Activated naive CD4-positive, alpha-beta T cell treated with anti-CD3 and anti-CD28 coated beads, Interleukin-2, amount 50 U/mL, for 16 hours (primary cell): ENCODE data around the gene PAM16.

Experiments
- DNase-seq: peaks from one replicate; pipeline ENCODE4 v3.0.0-alpha.2; 2020

The PAM16 gene

DNA sequence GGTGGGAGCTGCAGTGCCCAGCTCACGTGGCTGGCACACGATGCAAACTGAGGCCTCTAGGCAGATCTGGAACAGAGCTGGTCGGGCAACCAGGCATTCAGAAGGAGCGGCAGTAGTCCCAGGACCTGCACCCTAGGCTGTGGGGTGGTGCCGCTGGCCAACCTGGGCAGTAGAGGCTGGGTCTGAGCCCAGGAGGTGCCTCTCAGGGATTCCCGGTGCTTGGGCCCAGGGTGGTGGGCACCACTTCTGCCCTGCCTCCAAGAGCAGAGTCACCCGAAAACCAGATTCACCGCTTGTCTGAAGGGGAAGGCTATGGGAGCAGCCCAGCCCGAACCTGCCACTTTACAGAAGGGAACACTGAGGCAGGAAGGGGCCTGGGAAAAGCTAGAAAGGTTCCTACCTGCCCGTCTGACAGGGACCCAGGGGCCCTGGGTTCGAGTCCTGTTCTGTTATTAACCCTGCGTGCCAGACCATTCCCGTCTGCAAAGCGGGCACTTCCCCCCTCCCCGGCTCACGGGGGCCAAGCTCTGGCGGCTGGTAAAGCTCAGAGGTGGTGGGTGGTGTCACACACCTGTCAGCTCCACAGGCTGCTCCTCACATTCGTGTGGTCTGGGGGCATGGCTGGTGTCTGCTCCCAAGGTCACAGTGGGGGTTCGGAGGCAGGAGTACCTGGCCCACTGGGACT is 18.4 kb downstream of the PAM16 start:
- no peak for DNase-seq

DNA sequence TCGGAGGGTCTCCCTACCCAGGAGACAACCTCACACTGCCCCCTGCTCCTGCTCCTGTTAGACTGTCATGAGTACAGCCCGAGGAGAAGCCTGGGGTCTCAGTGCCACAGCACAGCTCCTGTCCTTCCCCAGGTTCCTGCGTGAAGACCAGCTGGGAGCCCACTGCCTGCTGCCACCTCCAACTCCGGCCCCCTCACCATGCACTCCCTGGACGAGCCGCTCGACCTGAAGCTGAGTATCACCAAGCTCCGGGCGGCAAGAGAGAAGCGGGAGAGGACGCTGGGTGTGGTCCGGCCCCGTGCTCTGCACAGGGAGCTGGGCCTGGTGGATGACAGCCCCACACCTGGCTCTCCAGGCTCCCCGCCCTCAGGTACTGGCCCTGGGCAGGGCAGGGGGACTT is 19.0 kb downstream of the PAM16 start:
- DNase-seq, result no peak

DNA sequence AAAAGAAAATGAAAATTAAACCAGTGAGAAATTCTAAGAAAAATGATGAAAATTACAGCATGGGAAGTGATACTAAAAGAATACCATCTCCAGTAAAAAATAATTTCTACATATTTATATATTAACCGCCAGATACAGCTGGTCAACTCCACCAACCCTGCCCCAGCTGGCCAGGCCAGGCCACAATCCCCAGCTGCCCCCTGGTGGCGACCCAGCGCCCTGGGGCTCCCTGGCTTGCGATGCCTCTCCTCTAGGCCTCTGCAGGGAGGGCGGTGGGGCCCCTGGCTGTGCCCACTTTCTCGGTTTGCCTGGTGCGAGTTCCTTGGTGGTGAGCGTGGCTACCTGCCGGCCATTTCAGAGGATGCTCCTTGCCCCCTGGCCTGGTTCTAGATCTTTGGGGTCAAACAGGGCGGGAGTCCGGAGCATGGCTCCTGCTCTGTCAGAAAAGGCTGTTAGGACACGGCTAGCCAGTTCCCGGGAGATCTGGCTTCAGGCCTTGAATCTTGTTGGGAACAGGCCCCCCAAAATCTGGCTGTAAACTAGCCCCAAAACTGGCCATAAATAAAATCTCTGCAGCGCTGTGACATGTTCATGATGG is 20.7 kb downstream of the PAM16 start:
- peak; percentile 73 for DNase-seq

DNA sequence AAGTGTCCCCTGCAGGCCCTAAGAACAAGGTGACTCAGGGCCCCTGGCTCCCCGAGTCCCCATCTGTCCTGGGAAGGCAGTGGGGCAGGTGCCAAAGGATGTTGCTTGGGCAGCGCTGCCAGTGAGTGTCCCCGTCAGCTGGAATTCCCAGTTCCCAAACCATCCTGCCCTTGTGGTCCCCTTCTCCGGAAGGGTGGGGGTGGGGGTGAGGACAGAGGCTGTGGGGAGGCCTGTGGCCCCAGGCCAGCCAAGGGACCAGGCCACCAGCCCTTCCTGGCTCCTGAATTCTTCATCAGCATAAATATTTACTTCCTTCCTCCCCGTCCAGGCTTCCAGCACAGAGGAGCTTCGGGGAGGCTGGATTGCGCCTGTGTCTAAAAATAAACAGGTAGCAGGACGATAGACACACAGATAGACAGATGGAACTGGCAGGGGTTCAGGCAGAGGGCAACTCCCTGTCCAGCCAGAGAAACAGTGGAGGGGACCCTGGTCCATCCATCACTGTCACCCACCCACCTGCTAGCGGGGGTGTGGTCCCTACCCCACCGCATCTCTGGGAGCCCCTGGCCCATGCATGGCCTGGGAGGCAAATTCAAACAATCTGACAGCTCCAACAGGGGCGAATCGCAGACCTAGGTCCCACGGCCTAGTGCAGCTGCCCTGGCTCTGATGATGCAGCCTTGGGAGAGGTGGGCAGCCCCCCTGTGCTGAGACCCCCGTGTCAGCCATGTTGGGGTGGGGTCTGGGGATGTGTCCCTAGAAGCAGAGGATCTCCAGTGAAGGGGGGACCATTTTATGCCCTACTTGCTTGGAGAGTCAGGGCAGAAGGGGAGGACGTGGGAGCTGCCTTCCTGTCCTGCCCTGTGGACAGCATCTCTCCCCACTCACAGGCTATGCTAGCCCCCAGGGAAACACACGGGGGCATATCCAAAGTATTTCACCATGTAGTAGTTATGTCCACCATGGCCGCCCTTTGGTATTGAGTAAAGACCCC is 22.0 kb downstream of the PAM16 start:
- DNase-seq, result no peak

DNA sequence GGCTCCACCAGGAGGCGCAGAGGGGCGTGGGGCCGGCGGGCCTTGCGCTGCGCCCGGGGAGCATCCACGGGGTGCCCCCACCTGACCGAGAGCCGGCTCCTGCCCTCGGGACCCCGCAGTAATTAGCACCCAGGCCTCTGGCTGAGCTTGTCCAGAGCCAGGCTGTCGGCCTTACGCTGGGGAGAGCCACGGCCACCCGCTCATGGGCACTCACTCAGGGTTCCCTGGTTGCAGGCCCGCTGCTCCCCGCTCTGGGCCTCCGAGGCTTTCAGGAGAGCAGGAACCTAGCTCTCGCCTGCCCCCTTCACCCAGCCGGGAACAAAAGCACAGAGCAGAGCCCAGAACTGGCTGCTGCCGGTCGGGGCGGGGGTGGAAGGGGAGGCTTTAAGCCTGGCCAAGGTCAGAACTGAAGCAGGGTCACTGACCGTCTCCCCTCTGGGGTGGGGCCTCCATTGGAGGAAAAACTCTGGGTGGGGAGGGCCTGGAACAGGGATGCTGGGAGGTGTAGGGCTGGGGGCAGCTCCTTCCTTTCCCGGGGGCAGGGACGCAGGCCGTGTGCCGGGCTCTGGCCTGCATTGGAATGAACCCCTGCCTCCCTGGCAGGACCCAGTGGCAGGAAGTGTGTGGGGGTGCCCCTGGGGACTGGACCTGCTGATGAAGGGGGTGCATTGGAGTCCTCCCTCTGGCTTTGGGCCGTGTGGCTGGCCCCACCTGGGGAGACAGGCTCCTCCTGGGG is 22.9 kb downstream of the PAM16 start:
- peak; percentile 68 for DNase-seq

DNA sequence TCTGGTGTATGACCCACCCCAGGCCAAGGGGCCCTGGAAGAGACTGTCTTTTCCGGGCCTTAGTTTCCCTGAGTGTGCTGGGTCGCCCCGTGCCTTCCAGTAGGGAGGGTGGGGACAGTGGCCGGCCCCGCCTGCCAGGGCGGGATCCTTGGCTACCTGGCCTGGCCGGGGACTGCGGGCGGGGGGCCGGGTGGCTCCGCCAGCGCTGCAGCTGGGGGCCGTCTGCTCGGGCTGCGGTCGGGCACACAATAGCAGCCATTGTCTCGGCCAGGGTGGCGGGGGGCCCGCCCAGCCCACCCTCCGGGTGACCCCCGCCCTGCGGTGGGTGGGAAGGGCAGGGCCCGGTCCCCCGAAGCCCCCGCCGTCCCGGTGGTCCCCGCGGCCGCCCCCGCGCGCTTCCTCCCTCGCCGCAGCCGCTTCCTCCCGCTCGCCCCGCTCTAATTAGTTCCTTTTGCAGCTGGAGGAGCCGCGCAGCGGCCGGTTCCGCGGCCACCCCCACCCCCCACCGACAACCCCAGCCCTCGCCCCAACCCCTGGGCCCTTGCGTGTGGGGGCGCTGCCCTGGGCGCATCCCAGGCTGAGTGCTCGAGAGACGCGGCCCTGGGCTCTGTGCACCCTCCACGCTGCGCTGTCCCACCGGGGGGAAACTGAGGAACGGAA is 23.6 kb downstream of the PAM16 start:
- no peak for DNase-seq

DNA sequence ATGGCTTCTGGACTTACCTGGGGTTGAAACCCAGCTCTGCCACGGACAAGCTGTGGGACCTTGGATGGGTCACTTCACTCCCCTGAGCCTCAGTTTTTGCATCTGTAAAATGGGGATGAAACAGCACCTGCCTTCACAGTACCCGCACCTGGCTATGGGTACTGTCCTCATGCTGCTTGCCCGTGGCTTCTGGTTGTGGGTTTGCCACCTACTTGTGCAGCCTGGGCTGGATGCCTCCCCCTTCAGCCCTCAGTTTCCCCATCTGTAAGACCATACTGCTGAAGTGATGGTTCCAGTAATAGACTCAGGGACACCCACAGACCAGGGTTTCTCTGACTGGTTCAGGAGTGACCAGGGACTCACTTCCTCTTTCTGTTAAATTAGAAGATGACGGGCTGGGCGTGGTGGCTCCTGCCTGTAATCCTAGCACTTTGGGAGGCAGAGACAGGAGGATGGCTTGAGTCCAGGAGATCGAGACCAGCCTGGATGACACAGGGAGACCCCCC is 25.8 kb downstream of the PAM16 start:
- DNase-seq, result no peak

DNA sequence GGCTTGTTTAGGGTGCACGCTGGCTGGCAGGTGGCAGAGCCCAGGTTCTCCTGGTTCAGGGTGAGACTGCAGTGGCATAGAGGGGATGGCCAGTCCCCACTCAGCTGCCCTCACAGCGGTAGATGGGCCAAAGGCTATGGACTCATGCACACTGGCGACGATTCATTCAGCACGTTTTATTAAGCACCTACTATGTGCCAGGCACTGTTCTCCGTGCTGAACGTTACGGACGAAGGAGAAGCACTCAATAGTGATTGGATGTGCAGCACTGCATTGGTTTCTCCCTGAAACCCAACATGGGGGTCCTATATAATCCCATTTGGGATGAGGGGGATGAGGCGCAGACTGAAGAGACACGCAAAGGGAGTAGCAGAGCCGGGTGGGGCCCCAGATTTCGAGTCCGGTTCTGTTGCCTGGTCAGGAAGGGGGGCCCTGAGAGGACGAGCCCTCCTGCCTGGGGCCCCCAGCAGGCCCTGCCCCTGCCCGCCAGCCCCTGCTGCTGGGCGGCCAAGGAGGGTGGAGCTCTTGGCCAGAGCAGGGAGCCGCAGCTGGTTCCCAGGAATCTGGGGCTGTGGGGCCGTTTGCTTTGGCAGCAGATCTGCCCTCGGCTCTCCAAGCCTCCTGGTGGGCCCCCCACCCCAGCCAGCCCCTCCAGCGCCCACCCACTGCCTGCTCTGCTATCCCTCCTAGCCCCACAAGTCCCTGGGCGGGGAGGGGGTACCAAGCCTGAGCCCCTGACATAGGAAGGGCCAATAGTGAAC is 26.4 kb downstream of the PAM16 start:
- DNase-seq, result no peak

DNA sequence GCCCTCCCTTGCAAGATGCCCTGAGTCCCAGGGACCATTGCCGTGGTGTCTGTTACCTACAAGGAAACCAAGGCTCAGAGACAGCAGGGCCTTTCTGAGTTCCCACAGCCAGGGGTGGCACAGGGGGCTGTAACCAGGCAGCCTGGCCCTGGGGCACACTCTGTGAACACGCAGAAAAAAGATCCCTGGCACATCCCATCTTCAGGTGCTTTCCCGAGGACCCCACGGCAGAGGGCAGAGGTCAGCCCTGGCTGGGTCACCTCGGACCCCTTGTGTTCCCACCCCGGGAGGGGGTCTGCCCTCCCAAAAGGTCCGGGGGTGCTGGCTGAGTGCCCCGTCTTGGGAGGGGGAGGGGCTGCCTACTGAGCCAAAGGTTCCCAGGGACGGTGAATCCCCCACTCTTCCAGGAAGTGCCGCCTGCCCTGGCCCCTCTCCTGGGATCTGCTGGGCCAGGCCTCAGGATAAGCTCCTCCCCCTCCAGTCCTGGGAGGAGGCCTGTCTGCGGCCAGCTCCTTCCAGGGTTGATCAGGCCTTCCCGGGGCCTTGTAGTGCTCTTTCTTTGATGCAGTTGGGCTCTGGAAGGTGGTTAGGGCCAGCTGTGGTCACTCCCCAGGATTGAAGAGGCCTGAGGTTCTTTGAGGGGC is 27.2 kb downstream of the PAM16 start:
- DNase-seq, result no peak

DNA sequence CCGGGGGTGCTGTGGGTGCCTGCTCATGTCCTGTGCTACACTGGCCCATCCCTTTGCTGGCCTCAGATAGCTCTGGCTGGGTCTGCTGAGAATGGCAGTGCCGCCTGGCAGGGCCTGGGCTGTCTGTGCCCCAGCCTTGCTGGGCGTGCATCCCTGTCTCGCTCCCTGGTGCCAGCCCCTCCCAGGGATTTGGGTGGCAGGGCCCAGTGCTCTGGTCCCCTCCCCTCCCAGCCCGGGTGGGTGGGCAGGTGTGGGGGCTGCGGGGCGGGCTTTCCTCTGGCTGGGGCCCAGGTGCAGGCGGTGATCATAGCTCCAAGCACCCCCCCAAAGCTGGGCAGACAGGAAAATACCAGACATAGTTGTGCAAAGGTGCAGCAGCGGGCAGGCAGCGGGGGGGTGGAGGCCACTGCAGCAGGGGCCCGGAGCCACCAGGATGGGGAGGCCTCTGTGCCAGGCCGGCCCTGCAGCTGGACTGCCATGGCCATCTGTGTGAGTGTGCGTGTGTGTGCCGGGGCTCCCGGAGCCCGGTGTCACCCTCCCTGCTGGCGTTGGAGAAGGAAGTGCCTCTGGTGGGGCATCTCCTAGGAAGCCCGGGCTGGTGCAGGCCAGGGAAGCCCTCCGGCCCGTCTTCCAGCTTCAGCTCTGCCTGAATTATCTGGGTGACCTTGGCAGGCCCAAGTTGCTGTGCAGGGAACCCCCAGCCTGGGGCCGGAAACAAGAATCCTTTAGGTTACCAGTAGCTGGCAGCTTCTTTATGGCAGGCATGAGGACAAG is 27.9 kb downstream of the PAM16 start:
- DNase-seq, result no peak

DNA sequence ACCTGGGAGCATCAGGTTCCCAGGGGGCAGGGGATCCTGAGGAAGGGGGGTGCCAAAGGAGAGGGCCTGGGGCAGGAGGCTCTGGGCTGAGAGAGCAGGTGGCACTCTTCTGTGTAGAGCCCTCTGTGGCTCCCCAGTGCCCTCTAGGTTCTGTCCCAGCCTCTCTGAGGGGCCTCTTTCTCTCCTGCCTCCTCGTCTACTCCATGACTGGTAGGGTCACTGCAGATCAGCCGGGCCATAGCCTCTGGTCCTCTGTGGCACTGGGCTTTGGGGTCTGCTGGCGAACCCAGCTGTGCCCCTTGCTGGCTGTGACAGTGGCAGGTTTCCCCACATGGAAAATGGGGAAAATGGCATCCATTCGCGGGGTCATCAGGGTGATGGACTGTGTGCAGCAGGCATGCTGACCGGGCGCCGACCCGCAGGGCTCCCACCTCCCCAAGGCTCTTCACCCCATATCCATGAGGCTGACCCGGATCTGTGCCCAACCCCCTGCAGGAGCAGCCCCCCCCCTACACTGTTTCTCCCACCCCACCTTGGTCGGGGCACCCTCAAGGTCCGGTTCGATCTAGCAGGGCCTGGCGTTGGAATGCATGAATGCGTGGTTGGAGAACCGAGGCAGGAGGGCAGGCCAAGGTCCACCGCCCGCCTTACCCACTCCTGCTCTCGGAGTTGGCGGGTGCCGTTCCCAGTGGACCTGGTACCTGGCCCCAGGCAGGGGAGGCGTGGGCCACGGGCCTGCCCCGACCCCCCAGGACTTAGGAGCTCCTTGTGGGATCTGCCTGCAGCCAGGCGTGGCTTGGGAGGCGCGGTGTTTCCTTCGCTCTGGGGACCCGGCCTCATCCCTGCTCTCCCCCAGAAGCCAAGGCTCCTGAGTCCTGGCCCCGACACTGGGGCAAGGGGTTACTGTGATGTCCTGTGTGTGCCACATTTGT is 28.7 kb downstream of the PAM16 start:
- no peak for DNase-seq

DNA sequence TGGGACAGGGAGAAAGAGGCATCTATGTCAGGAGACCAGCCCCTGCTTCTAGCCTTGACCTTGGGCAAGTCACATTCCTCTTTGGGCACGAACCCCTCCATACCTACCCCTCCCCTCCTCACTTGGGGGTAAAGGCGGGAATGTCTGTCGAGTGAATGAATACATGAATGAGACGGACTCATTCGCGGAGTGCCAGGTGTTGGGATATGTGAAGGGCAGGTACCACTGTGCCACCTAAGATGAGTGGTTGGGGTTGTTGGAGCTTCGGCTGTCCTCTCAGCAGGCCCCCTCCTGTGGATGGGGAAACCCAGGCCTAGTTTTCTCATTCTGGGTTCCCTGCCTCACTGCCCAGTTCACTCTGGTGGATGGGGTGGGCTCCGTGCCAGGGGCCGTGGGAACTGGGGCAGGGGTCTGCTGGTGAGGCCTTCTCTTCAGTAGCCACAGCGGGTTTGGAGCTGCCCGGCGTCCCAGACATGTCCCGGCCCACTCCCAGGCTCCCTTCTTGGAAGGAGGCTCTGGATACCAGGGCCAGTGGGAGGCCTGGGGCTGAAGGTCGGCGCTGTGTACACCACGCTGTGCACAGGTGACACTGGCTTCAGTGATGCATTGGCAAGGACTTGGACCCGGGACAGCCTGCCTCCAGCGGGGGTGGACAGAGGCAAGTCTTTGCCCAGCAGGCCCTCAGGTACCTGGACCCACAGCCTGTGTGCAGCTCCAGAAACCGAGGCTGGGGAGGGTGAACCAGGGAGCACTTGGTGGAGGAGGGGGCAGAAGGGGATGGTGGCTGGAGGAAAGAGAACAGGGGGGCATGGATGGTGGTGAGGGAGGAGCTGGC is 29.6 kb downstream of the PAM16 start:
- no peak for DNase-seq

DNA sequence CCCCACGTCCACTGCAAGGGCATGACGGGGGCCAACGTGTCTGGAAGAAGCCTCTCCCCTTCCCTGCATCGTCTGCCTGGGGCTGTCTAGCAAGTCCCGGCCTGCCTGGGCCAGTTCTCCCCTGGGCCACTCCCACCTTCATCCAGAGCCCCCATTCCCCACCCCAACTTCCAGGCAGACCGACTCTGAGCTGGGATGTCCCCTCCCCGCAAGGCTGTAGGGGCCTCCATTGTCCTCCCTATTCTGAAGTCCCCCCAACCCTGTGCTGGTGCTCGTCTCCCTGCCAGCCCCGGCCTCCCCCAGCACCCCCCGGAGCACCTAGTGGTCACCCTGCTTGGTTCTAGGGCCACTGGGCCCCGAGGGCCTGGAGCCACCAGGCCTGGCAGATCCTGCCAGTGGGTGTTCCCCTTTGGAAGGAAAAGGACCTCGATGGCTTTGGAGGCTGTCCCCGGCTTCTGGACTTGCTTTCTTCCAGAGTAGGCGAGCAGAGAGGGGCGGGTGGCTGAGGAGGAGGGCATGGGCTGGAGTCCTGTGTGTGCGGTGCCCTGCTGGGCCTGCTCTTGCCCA is 30.5 kb downstream of the PAM16 start:
- DNase-seq, result no peak

DNA sequence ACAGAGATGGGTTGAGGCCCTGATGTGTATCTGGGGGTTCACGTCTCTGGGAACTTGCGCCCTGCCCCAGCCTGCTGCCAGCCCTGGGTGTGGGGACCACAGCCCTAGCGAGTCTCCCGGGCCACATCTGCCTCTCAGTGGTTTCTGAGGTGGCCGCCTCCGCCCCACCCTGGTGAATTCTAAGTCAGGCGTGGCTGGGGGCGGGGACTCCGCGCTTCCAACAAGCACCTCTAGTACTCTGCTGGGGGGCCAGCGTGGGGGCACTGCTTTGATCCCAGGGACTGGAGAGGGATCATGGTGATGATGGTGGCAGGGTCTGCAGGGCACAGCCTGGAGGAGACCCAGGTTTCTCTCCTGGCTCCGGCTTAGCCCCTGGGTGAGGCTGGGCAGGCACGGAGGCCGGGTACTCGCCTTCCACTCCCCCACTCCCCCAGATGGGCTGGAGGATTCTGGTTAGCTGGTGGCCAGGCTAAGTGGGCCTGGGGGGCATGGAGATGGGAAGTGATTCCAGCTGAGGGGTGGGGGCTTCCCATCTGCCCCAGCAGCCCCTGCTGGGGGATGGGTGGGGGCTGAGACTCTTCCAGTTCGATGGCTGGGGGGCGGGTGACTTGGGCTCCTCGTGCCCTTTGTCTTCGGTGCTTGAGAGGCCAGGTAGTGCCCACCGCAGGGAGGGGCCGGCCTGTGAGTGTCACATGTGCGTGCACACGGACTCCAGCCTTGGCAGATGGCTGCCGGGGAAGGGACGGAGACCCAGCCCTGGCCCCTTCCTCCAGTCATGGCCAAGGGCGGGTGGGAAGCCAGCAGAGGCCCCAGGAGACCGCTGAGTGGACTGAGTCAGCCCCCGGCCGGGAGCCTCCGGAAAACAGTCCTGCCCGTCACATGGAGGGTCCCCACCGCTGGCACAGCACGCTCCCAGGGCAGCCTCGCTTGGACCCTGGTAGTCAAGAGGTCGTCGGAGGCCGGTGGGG is 31.4 kb downstream of the PAM16 start:
- DNase-seq, result peak; percentile 42

DNA sequence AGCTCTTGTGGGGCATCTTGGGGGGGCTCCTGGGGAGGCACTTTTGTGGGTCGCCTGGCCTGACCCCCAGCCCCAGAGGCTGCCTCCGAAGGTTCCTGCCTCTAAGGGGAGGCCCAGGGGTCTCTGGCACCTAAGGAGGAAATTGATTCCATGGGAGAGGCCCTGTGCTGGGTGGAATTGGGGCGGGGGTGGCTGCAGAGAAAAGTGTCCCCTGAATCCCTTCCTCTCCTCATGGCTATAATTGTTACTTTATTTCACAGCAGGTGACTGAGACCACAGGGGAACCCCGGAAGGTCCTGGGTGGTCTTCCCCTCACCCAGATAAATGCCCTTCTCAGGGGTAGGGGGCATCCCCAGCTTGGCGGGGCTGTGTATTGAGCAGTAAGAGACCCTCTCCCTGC is 32.2 kb downstream of the PAM16 start:
- no peak for DNase-seq

DNA sequence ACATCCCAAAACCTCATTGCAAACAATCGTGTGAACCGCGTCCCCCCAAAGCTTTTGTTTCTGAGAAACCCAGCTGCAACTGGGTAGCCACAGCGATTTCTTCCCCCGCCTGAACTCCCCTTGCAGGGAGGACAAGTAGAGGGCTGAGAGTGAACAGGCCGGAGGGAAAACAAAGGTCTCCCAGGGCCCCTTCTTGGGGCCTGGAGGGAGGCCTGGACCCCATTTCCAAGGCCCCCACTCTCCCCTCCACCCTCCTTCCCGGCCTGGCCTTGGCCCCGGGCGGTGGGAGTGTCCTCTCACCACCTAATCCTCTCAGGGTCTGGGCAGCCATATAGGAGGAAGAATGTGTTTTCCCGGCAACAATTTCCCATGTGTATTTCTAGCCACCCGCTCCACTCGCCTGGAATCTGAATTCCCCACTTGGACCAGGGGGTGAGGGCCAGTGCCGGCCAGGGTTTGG is 32.6 kb downstream of the PAM16 start:
- no peak for DNase-seq
